ENCODE data around the gene ELF1.
"Not testable (repeated sequence)": the region's sequence is repeated elsewhere in the genome, so short reads cannot be mapped to it uniquely, and the experiment has no call there.

The ELF1 gene

GRCh38 chr13:40886017-40886416 lies 133.1 kb downstream of the ELF1 start:
- H3K4me3 ChIP-seq (ENCODE audit: low read depth, low read length): no peak overlapping the region
- no peak for TF ChIP-seq CTCF (IDR thresholded peaks at IDR 0.05; ENCODE audit: low read depth, low read length)

GRCh38 chr13:40884175-40884574 lies 134.9 kb downstream of the ELF1 start:
- not testable (repeated sequence) for H3K4me3 ChIP-seq (ENCODE audit: low read depth, low read length)

Data from WI38 (cell line).